ENCODE measurements around the gene SPC24. TPM values are rescaled to one million over a fixed set of nuclear protein-coding genes. Genes with fewer than 3 reads are reported as not detected.

Gene SPC24
- total RNA-seq, 1 experiment from 2014 or later = 59.2 TPM

- ChIA-PET POLR2A (ENCODE audit: unreplicated experiment) (no interaction called here), CTCF (no interaction called here)
- TF ChIP-seq CTCF (conservative IDR thresholded peaks at IDR 0.05) (no peak), EZH2 (IDR thresholded peaks at IDR 0.05; ENCODE audit: low read depth) (no peak)
- Histone ChIP-seq H3K4me1 (replicated peaks; ENCODE audit: insufficient read depth) (no peaks in the 10 kb centered on the region), H4K20me1 (ENCODE audit: insufficient read depth) (peaks cover 84% of the 10 kb centered on the region), H3K36me3 (ENCODE audit: low read depth) (peaks cover 82% of the 10 kb centered on the region), H3K9me3 (ENCODE audit: insufficient read depth, low read depth) (no peaks in the 10 kb centered on the region), H3K79me2 (ENCODE audit: low read depth) (peaks cover 43% of the 10 kb centered on the region; the same call in 1 of the 2 replicates), H3K27me3 (ENCODE audit: insufficient read depth, low read depth) (no peaks in the 10 kb centered on the region), H3K4me2 (no peak overlapping the region), H3K27ac (no peak overlapping the region), H3K9me2 (ENCODE audit: insufficient read depth) (no peaks in the 10 kb centered on the region), H3K4me3 (no peak overlapping the region), H3F3A (ENCODE audit: insufficient read depth, low read depth) (peaks cover 89% of the 10 kb centered on the region), H2AFZ (no peak overlapping the region)
- intact Hi-C loops (cut with micrococcal nuclease; ENCODE audit: unreplicated experiment) = no loop called here
- BruUV-seq (replicated peaks) = no TSS peak
- DNase-seq = no peak
Measured at GRCh38 chr19:11115895-11116446, 39.6 kb downstream of the SPC24 start.

- Histone ChIP-seq H4K20me1 (ENCODE audit: insufficient read depth) (peaks cover 84% of the 10 kb centered on the region), H3K9me3 (ENCODE audit: insufficient read depth, low read depth) (no peaks in the 10 kb centered on the region), H3K4me1 (replicated peaks; ENCODE audit: insufficient read depth) (no peaks in the 10 kb centered on the region), H3K4me2 (no peak overlapping the region), H3K79me2 (ENCODE audit: low read depth) (peaks cover 42% of the 10 kb centered on the region; the same call in 1 of the 2 replicates), H3K9me2 (ENCODE audit: insufficient read depth) (no peaks in the 10 kb centered on the region), H3K4me3 (no peak overlapping the region), H3K36me3 (ENCODE audit: low read depth) (peaks cover 82% of the 10 kb centered on the region), H3K27ac (no peak overlapping the region), H3F3A (ENCODE audit: insufficient read depth, low read depth) (peaks cover 89% of the 10 kb centered on the region), H2AFZ (no peak overlapping the region), H3K27me3 (ENCODE audit: insufficient read depth, low read depth) (no peaks in the 10 kb centered on the region)
- ChIA-PET POLR2A (ENCODE audit: unreplicated experiment) (no interaction called here), CTCF (no interaction called here)
- TF ChIP-seq CTCF (conservative IDR thresholded peaks at IDR 0.05) = no peak
- no peak for TF ChIP-seq EZH2 (IDR thresholded peaks at IDR 0.05; ENCODE audit: low read depth)
- no peak for DNase-seq
- intact Hi-C loops (cut with micrococcal nuclease; ENCODE audit: unreplicated experiment) = no loop called here
- no TSS peak for BruUV-seq (replicated peaks)
Measured at GRCh38 chr19:11115042-11115441, 40.5 kb downstream of the SPC24 start.

- Histone ChIP-seq H3K79me2 (ENCODE audit: low read depth) (peaks cover 52% of the 10 kb centered on the region; the same call in 1 of the 2 replicates), H3K9me2 (ENCODE audit: insufficient read depth) (no peaks in the 10 kb centered on the region), H3K4me2 (no peak overlapping the region), H3K9me3 (ENCODE audit: insufficient read depth, low read depth) (no peaks in the 10 kb centered on the region), H3K27ac (no peak overlapping the region), H3K4me3 (no peak overlapping the region), H4K20me1 (ENCODE audit: insufficient read depth) (peaks cover 85% of the 10 kb centered on the region), H2AFZ (no peak overlapping the region), H3K4me1 (replicated peaks; ENCODE audit: insufficient read depth) (no peaks in the 10 kb centered on the region), H3K36me3 (ENCODE audit: low read depth) (peaks cover 88% of the 10 kb centered on the region), H3K27me3 (ENCODE audit: insufficient read depth, low read depth) (no peaks in the 10 kb centered on the region), H3F3A (ENCODE audit: insufficient read depth, low read depth) (peaks cover 86% of the 10 kb centered on the region)
- ChIA-PET CTCF (interaction anchor here (0.6 kb wide), 1 partner anchor 46 kb away, joined by 5 read pairs; no protein-coding TSS in a partner anchor), POLR2A (ENCODE audit: unreplicated experiment) (no interaction called here)
- intact Hi-C loops (cut with micrococcal nuclease; ENCODE audit: unreplicated experiment) = no loop called here
- BruUV-seq (replicated peaks) = no TSS peak
- TF ChIP-seq EZH2 (IDR thresholded peaks at IDR 0.05; ENCODE audit: low read depth) (no peak), CTCF (conservative IDR thresholded peaks at IDR 0.05) (no peak)
- no peak for DNase-seq
Measured at GRCh38 chr19:11113140-11113708, 42.4 kb downstream of the SPC24 start.

All from PC-9 (cell line).